Uterus (tissue), 2 donors: ENCODE measurements around the gene ORM2.

ENCODE experiments used
- CTCF ChIP-seq, 4 experiments: fragments of 200-600 bp in 2 of 4; fragments of 450-650 bp in 2 of 4; sonication (generic) in 2 of 4; IDR thresholded peaks; one replicate each; pipeline ENCODE4 v1.5.1; 2016 to 2019; ENCODE audit warnings: antibody characterized with exemption in 4 of 4, mild to moderate bottlenecking in 2 of 4, moderate library complexity in 1 of 4
- POLR2A ChIP-seq, 2 donors: fragments of 450-650 bp; IDR thresholded peaks; one replicate each; pipeline ENCODE4 v1.6.1; 2016; ENCODE audit warnings: antibody characterized with exemption in 2 of 2, mild to moderate bottlenecking in 1 of 2, moderate library complexity in 1 of 2

GRCh38 chr9:114319147-114319546, 10.5 kb upstream of the ORM2 start:
- TF ChIP-seq CTCF (IDR thresholded peaks at IDR 0.05) (no peak), POLR2A (IDR thresholded peaks at IDR 0.05) (no peak)
